Suprapubic skin (tissue), 4 donors: Measurements from ENCODE around the gene ZDHHC14.

Source experiments
- POLR2A ChIP-seq, 2 donors: fragments of 450-650 bp; IDR thresholded peaks; one replicate each; pipeline ENCODE4 v1.6.1; 2017; ENCODE audit warnings: antibody characterized with exemption in 2 of 2, mild to moderate bottlenecking in 2 of 2, moderate library complexity in 2 of 2
- POLR2AphosphoS5 ChIP-seq, 3 donors: sonication (generic); formaldehyde crosslinking; IDR thresholded peaks; one replicate each; pipeline ENCODE4 v1.6.1; 2017; ENCODE audit warnings: antibody characterized with exemption in 3 of 3
- TF ChIP-seq, protein P1 (sequence below), 2 donors: fragments of 200-600 bp in 1 of 2; fragments of 450-650 bp in 1 of 2; sonication (generic) in 1 of 2; IDR thresholded peaks; one replicate each; pipeline ENCODE4 v1.5.1; 2016 to 2019; ENCODE audit warnings: antibody characterized with exemption in 2 of 2, mild to moderate bottlenecking in 1 of 2, moderate library complexity in 1 of 2

DNA sequence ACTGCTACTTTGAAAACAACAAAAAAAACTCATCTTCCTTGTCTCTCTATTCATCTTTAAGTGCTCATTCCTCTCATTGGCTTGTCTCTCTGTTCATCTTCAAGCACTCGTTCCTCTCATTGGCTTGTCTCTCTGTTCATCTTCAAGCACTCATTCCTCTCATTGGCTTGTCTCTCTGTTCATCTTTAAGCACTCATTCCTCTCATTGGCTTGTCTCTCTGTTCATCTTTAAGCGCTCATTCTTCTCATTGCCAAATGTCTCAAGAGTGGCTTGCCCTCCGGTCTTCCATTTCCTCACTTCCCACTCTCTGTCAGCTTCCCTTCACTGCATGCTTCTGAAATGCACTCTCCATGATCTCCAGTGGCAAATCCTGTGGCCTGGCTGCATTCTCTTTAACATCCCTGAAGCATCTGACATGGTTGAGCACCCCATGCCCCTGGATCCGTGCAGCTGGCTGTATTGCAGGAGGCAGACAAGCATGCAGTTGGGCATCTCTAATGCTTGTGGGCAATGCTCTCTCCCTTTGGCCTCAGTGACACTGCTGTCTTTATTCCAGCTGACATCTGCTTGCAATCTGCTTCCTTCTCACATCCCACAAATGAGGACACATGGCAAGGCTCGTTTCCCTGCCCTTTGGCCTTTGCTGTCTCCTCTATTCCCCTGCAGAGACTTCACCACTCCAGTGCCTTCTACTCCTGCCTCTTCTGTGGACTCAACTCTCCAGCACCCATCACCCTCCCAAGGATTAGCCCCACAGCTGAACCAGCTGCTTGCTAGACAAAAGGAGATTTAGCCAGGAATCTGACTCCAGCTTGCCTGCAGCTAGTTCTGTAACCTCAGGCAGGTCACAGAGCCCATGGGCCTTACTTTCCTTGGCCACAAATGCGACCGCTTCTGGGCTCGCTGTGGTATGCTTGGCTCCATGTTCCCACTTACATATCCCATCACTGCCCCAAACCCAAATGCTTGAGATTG lies 298.9 kb downstream of the ZDHHC14 start:
- TF ChIP-seq, protein P1, sequence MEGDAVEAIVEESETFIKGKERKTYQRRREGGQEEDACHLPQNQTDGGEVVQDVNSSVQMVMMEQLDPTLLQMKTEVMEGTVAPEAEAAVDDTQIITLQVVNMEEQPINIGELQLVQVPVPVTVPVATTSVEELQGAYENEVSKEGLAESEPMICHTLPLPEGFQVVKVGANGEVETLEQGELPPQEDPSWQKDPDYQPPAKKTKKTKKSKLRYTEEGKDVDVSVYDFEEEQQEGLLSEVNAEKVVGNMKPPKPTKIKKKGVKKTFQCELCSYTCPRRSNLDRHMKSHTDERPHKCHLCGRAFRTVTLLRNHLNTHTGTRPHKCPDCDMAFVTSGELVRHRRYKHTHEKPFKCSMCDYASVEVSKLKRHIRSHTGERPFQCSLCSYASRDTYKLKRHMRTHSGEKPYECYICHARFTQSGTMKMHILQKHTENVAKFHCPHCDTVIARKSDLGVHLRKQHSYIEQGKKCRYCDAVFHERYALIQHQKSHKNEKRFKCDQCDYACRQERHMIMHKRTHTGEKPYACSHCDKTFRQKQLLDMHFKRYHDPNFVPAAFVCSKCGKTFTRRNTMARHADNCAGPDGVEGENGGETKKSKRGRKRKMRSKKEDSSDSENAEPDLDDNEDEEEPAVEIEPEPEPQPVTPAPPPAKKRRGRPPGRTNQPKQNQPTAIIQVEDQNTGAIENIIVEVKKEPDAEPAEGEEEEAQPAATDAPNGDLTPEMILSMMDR (IDR thresholded peaks at IDR 0.05): no peak
- TF ChIP-seq POLR2AphosphoS5 (IDR thresholded peaks at IDR 0.05) (no peak), POLR2A (IDR thresholded peaks at IDR 0.05) (no peak)
